GM12891 (cell line): ENCODE results near the gene FPR1.

Experiments used
- POLR2A ChIP-seq: IDR thresholded peaks from 2 replicates; pipeline ENCODE4 v1.6.1; 2011; ENCODE audit warnings: low read depth, low read length, control low read depth
- POLR2AphosphoS5 ChIP-seq: IDR thresholded peaks from 2 replicates; pipeline ENCODE4 v1.6.1; 2011; ENCODE audit warnings: low read depth, low read length, control low read depth
- TAF1 ChIP-seq: IDR thresholded peaks from 2 replicates; pipeline ENCODE4 v1.6.1; 2011; ENCODE audit warnings: low read depth, low read length, control low read depth

DNA sequence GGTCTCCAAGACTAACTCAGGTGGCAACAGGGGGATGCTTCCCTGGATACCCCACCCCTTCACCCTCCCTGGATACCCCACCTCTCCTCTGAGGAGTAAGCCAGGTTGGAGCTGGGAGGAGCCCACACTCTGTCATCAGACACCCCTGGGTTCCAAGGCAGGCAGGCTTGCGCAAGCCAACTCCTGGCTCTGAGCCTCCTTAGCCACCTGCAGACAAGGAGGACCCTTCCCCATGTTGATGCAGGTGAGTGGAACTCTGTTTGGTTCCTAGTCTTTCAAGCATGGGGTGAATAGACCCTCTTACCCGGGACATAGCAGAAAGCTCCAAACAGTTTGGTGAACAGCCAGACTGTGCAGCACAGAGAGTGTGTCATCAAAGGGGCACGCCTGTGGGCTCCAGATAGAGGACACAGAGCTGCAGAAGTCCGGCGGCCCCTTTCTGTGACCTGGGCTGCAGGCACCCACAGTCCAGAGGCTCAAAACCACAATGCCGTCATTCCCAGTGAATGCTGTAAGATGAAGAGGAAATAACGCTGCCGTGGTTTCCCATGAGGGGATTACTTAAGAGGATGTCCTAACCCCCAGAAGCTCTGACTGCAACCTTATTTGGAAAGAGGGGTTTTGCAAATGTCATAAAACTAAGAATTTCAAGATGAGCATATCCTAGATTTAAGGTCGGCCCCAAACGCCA lies 15.8 kb downstream of the FPR1 start:
- TF ChIP-seq POLR2A (no peak), POLR2AphosphoS5 (no peak), TAF1 (no peak)
